ENCODE measurements around the gene ZBTB21.

ZBTB21 gene

GRCh38 chr21:42041711-42042110 is 31.6 kb upstream of the ZBTB21 start:
- Histone ChIP-seq H3K27ac (ENCODE audit: low read length) (no peak overlapping the region), H4K20me1 (ENCODE audit: insufficient read depth, low read length) (no peaks in the 10 kb centered on the region), H3K36me3 (replicated peaks; ENCODE audit: low read depth, low read length) (no peaks in the 10 kb centered on the region), H2AFZ (ENCODE audit: low read depth, low read length) (no peak overlapping the region), H3K4me3 (ENCODE audit: low read length) (no peak overlapping the region), H3K9ac (ENCODE audit: low read length) (no peak overlapping the region), H3K4me1 (ENCODE audit: low read length) (no peaks in the 10 kb centered on the region), H3K9me3 (ENCODE audit: insufficient read depth, low read length) (no peaks in the 10 kb centered on the region), H3K4me2 (ENCODE audit: low read length) (no peak overlapping the region), H3K27me3 (ENCODE audit: low read depth, low read length) (no peaks in the 10 kb centered on the region), H3K79me2 (ENCODE audit: low read length) (no peaks in the 10 kb centered on the region)
- no peak for TF ChIP-seq CTCF (IDR thresholded peaks at IDR 0.05; ENCODE audit: low read depth, low read length)
- TF ChIP-seq EZH2phosphoT487 (IDR thresholded peaks at IDR 0.05; ENCODE audit: low read depth) = no peak

- H3K27me3 ChIP-seq (ENCODE audit: low read depth, low read length) = no peaks in the 10 kb centered on the region
- no peak overlapping the region for H3K4me2 ChIP-seq (ENCODE audit: low read length)
- no peak overlapping the region for H3K4me3 ChIP-seq (ENCODE audit: low read length)
- H3K27ac ChIP-seq (ENCODE audit: low read length) = no peak overlapping the region
- H3K79me2 ChIP-seq (ENCODE audit: low read length) = no peaks in the 10 kb centered on the region
- H4K20me1 ChIP-seq (ENCODE audit: insufficient read depth, low read length) = no peaks in the 10 kb centered on the region
- no peak overlapping the region for H3K9ac ChIP-seq (ENCODE audit: low read length)
- no peaks in the 10 kb centered on the region for H3K36me3 ChIP-seq (replicated peaks; ENCODE audit: low read depth, low read length)
- no peak overlapping the region for H2AFZ ChIP-seq (ENCODE audit: low read depth, low read length)
- H3K4me1 ChIP-seq (ENCODE audit: low read length) = no peaks in the 10 kb centered on the region
- TF ChIP-seq CTCF (IDR thresholded peaks at IDR 0.05; ENCODE audit: low read depth, low read length) (no peak), EZH2phosphoT487 (IDR thresholded peaks at IDR 0.05; ENCODE audit: low read depth) (no peak)
- H3K9me3 ChIP-seq (ENCODE audit: insufficient read depth, low read length) = no peaks in the 10 kb centered on the region
Observed at GRCh38 chr21:42041246-42041645, 31.1 kb upstream of the ZBTB21 start.

GRCh38 chr21:42040411-42041180 is 30.4 kb upstream of the ZBTB21 start:
- Histone ChIP-seq H4K20me1 (ENCODE audit: insufficient read depth, low read length) (no peaks in the 10 kb centered on the region), H3K4me2 (ENCODE audit: low read length) (no peak overlapping the region), H3K9me3 (ENCODE audit: insufficient read depth, low read length) (no peaks in the 10 kb centered on the region), H3K9ac (ENCODE audit: low read length) (no peak overlapping the region), H3K4me1 (ENCODE audit: low read length) (no peaks in the 10 kb centered on the region), H3K79me2 (ENCODE audit: low read length) (no peaks in the 10 kb centered on the region), H3K36me3 (replicated peaks; ENCODE audit: low read depth, low read length) (no peaks in the 10 kb centered on the region), H3K27me3 (ENCODE audit: low read depth, low read length) (no peaks in the 10 kb centered on the region), H3K27ac (ENCODE audit: low read length) (no peak overlapping the region), H2AFZ (ENCODE audit: low read depth, low read length) (no peak overlapping the region), H3K4me3 (ENCODE audit: low read length) (no peak overlapping the region)
- TF ChIP-seq EZH2phosphoT487 (IDR thresholded peaks at IDR 0.05; ENCODE audit: low read depth) = no peak
- TF ChIP-seq CTCF (IDR thresholded peaks at IDR 0.05; ENCODE audit: low read depth, low read length) = no peak

GRCh38 chr21:42039911-42040351 is 29.8 kb upstream of the ZBTB21 start:
- Histone ChIP-seq H3K9ac (ENCODE audit: low read length) (no peak overlapping the region), H3K9me3 (ENCODE audit: insufficient read depth, low read length) (no peaks in the 10 kb centered on the region), H3K4me2 (ENCODE audit: low read length) (no peak overlapping the region), H3K27ac (ENCODE audit: low read length) (no peak overlapping the region), H3K4me1 (ENCODE audit: low read length) (no peaks in the 10 kb centered on the region), H3K4me3 (ENCODE audit: low read length) (no peak overlapping the region), H3K27me3 (ENCODE audit: low read depth, low read length) (no peaks in the 10 kb centered on the region), H3K36me3 (replicated peaks; ENCODE audit: low read depth, low read length) (no peaks in the 10 kb centered on the region), H3K79me2 (ENCODE audit: low read length) (no peaks in the 10 kb centered on the region), H2AFZ (ENCODE audit: low read depth, low read length) (no peak overlapping the region), H4K20me1 (ENCODE audit: insufficient read depth, low read length) (no peaks in the 10 kb centered on the region)
- TF ChIP-seq EZH2phosphoT487 (IDR thresholded peaks at IDR 0.05; ENCODE audit: low read depth) (no peak), CTCF (IDR thresholded peaks at IDR 0.05; ENCODE audit: low read depth, low read length) (no peak)

Measured in OCI-LY3 (cell line).